ENCODE results near the gene VPREB1. TPM values are rescaled to one million over a fixed set of nuclear protein-coding genes. Genes with fewer than 3 reads are reported as not detected.
A peak's percentile ranks its signal among the peaks of the same experiment; 100 is the strongest.
"Not testable (repeated sequence)": the region's sequence is repeated elsewhere in the genome, so short reads cannot be mapped to it uniquely, and the experiment has no call there.

Gene VPREB1
- total and polyA plus RNA-seq, 9 donors = 0.17 to 1.2 (median 0.31) TPM

- Histone ChIP-seq H3K36me3 (ENCODE audit: control insufficient read depth, insufficient read depth, low read length) (no peaks in the 10 kb centered on the region), H3K4me1 (ENCODE audit: control insufficient read depth, insufficient read depth, low read length) (peaks cover 11% of the 10 kb centered on the region), H3K27me3 (ENCODE audit: control insufficient read depth, insufficient read depth, low read length) (peaks cover 13% of the 10 kb centered on the region), H3K27ac (ENCODE audit: low read length) (no peak overlapping the region), H3K4me3 (ENCODE audit: low read length) (no peak overlapping the region), H3K9me3 (replicated peaks; ENCODE audit: control insufficient read depth, low read depth, low read length) (no peaks in the 10 kb centered on the region)
- peak; percentile 24 for DNase-seq
- 83% methylated on average over 1 of the region's 6 CpGs for WGBS (ENCODE audit: insufficient coverage)
Observed at GRCh38 chr22:22245935-22246525, 1.4 kb downstream of the VPREB1 start.

DNA sequence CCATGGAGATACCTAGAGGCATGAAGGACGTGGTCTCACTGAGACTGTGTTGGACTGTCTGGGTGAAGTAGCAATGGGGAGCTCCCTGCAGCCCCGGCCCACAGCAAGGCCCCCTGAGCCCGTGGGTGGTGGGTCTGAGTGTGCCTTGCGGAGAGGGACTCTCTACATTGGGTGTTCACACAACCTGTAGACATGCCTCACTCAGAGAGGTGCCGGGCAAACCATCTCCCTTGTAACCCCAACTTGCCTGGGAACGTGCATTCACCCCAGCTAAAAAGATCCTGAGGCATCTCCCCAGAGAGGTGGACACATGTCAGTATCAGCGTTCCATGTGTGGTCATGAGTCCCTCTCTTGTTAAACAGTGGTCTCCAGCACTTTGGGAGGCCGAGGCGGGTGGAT, 2.1 kb downstream of the VPREB1 start:
- H3K27me3 ChIP-seq (ENCODE audit: control insufficient read depth, insufficient read depth, low read length) = peaks cover 8% of the 10 kb centered on the region
- H3K36me3 ChIP-seq (ENCODE audit: control insufficient read depth, insufficient read depth, low read length) = no peaks in the 10 kb centered on the region
- no peak overlapping the region for H3K27ac ChIP-seq (ENCODE audit: low read length)
- no peak for DNase-seq
- WGBS (ENCODE audit: insufficient coverage) = 72% methylated on average over 3 of the region's 9 CpGs
- H3K4me3 ChIP-seq (ENCODE audit: low read length) = no peak overlapping the region
- peaks cover 11% of the 10 kb centered on the region for H3K4me1 ChIP-seq (ENCODE audit: control insufficient read depth, insufficient read depth, low read length)
- H3K9me3 ChIP-seq (replicated peaks; ENCODE audit: control insufficient read depth, low read depth, low read length) = no peaks in the 10 kb centered on the region

DNA sequence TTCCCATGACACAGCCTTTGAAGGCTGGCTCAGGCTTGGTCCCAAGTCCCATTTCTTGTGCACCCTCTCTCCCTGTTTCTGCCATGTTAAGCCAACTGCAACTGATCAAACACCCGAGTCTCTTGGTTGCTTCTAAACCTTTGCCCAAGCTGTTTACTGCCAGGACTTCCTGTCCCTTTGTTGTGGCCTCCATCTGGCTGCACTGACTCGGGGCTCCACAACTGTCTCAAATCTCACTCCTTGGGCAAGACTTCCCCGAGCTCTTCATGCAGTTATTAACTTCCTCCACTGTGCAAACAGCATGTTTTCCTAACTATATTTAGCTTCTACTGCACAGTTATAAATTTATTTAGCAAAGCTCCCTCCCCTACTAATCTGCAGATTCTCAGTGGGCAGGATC, 4.3 kb downstream of the VPREB1 start:
- Histone ChIP-seq H3K27me3 (ENCODE audit: control insufficient read depth, insufficient read depth, low read length) (peaks cover 8% of the 10 kb centered on the region), H3K36me3 (ENCODE audit: control insufficient read depth, insufficient read depth, low read length) (no peaks in the 10 kb centered on the region), H3K4me1 (ENCODE audit: control insufficient read depth, insufficient read depth, low read length) (peaks cover 11% of the 10 kb centered on the region), H3K9me3 (replicated peaks; ENCODE audit: control insufficient read depth, low read depth, low read length) (no peaks in the 10 kb centered on the region), H3K27ac (ENCODE audit: low read length) (no peak overlapping the region), H3K4me3 (ENCODE audit: low read length) (no peak overlapping the region)
- 8% methylated on average over 3 of the region's 3 CpGs for WGBS (ENCODE audit: insufficient coverage)
- no peak for DNase-seq

- WGBS (ENCODE audit: insufficient coverage) = 83% methylated on average over 2 of the region's 8 CpGs
- H3K36me3 ChIP-seq (ENCODE audit: control insufficient read depth, insufficient read depth, low read length); DNase-seq; H3K4me3 ChIP-seq (ENCODE audit: low read length); H3K9me3 ChIP-seq (replicated peaks; ENCODE audit: control insufficient read depth, low read depth, low read length); H3K4me1 ChIP-seq (ENCODE audit: control insufficient read depth, insufficient read depth, low read length); H3K27ac ChIP-seq (ENCODE audit: low read length); H3K27me3 ChIP-seq (ENCODE audit: control insufficient read depth, insufficient read depth, low read length): not testable (repeated sequence)
Observed at GRCh38 chr22:22250651-22251050, 6.1 kb downstream of the VPREB1 start.

DNA sequence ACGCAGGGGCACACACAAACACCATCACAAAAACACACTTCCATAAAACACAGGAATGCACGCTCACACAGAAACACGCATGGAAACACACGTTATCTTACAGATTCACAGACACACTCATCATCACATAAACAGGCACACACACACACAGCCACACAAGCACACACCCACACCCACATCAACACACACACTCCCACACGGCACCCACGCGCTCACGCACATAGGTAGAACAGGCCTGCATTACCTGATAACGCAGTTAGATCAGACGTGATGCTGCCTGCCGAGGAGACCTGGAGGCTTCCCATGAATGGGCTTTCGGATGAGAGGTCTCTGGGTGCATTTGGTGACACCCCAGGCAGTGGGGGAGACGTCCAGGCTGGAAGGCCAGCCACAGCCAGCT, 11.5 kb downstream of the VPREB1 start:
- H3K27me3 ChIP-seq (ENCODE audit: control insufficient read depth, insufficient read depth, low read length); H3K27ac ChIP-seq (ENCODE audit: low read length); H3K9me3 ChIP-seq (replicated peaks; ENCODE audit: control insufficient read depth, low read depth, low read length); H3K4me1 ChIP-seq (ENCODE audit: control insufficient read depth, insufficient read depth, low read length); DNase-seq; H3K4me3 ChIP-seq (ENCODE audit: low read length); H3K36me3 ChIP-seq (ENCODE audit: control insufficient read depth, insufficient read depth, low read length): not testable (repeated sequence)
- WGBS (ENCODE audit: insufficient coverage) = 79% methylated on average over 11 of the region's 13 CpGs

- not testable (repeated sequence) for H3K27me3 ChIP-seq (ENCODE audit: control insufficient read depth, insufficient read depth, low read length); H3K27ac ChIP-seq (ENCODE audit: low read length); H3K36me3 ChIP-seq (ENCODE audit: control insufficient read depth, insufficient read depth, low read length); H3K4me1 ChIP-seq (ENCODE audit: control insufficient read depth, insufficient read depth, low read length); DNase-seq; H3K4me3 ChIP-seq (ENCODE audit: low read length); H3K9me3 ChIP-seq (replicated peaks; ENCODE audit: control insufficient read depth, low read depth, low read length)
- WGBS (ENCODE audit: insufficient coverage) = no CpG with 5 or more reads among the region's 7 CpGs
Observed at GRCh38 chr22:22258597-22259415, 14.2 kb downstream of the VPREB1 start.

- not testable (repeated sequence) for H3K27me3 ChIP-seq (ENCODE audit: control insufficient read depth, insufficient read depth, low read length); DNase-seq; H3K9me3 ChIP-seq (replicated peaks; ENCODE audit: control insufficient read depth, low read depth, low read length); H3K4me1 ChIP-seq (ENCODE audit: control insufficient read depth, insufficient read depth, low read length); H3K36me3 ChIP-seq (ENCODE audit: control insufficient read depth, insufficient read depth, low read length); H3K27ac ChIP-seq (ENCODE audit: low read length); H3K4me3 ChIP-seq (ENCODE audit: low read length)
- WGBS (ENCODE audit: insufficient coverage) = no CpG with 5 or more reads among the region's 2 CpGs
Observed at GRCh38 chr22:22260169-22260568, 15.6 kb downstream of the VPREB1 start.

DNA sequence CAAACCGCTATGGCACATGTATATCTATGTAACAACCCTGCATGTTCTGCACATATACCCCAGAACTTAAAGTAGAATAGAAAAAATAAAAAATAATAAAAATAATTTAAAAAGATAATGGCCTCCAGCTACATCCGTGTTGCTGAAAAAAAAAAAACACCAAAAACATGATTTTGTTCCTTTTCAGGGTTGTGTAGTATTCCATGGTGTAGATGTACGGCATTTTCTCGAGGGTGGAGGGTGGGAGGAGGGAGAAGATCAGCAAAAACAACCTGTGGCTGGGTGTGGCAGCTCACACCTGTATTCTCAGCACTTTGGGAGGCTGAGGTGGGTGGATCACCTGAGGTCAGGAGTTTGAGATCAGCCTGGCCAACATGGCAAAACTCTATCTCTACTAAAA, 16.0 kb downstream of the VPREB1 start:
- not testable (repeated sequence) for H3K27ac ChIP-seq (ENCODE audit: low read length); DNase-seq; H3K4me3 ChIP-seq (ENCODE audit: low read length); H3K27me3 ChIP-seq (ENCODE audit: control insufficient read depth, insufficient read depth, low read length); H3K4me1 ChIP-seq (ENCODE audit: control insufficient read depth, insufficient read depth, low read length); H3K9me3 ChIP-seq (replicated peaks; ENCODE audit: control insufficient read depth, low read depth, low read length); H3K36me3 ChIP-seq (ENCODE audit: control insufficient read depth, insufficient read depth, low read length)
- no CpG with 5 or more reads among the region's 4 CpGs for WGBS (ENCODE audit: insufficient coverage)

DNA sequence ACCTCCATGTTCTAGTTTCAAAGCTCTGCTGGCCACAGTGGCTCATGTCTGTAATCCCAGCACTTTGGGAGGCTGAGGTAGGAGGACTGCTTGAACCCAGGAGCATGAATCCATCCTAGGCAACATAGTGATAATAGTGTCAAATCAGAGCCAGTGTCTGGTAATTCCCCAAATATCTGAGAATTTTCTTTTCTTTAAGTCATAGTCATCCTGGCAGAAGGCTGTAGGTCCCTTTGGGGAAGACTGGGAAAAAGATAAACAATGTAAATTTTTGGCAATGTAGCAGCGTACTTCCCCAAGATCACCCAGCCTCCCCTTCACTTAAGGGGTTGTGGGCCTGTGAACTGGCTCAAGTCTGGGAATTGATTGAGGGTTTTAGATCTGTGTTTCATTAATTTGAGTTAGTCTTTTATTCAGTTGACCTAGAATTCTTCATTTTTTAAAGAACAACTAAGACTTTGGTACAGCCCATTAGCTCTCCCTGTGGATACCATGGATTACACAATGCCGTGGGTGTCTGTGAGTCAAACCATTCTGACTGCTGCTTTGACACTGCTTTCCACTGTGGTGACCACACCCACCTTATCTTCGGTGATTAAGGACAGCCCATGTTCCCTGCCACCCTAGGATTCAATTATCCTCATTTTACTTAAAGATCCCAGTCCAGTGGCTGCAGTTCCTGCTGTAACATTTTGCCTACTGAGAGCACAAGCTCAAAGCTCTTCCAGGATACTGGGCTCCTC, 17.9 kb downstream of the VPREB1 start:
- H3K4me1 ChIP-seq (ENCODE audit: control insufficient read depth, insufficient read depth, low read length); H3K27me3 ChIP-seq (ENCODE audit: control insufficient read depth, insufficient read depth, low read length); H3K4me3 ChIP-seq (ENCODE audit: low read length); H3K9me3 ChIP-seq (replicated peaks; ENCODE audit: control insufficient read depth, low read depth, low read length); H3K27ac ChIP-seq (ENCODE audit: low read length); DNase-seq; H3K36me3 ChIP-seq (ENCODE audit: control insufficient read depth, insufficient read depth, low read length): not testable (repeated sequence)
- WGBS (ENCODE audit: insufficient coverage) = 12% methylated on average over 2 of the region's 3 CpGs

- H3K27me3 ChIP-seq (ENCODE audit: control insufficient read depth, insufficient read depth, low read length); H3K9me3 ChIP-seq (replicated peaks; ENCODE audit: control insufficient read depth, low read depth, low read length): not testable (repeated sequence)
- no CpG with 5 or more reads among the region's 3 CpGs for WGBS (ENCODE audit: insufficient coverage)
Observed at GRCh38 chr22:22263823-22264222, 19.2 kb downstream of the VPREB1 start.

More at GRCh38 chr22:22263823-22264222, 19.2 kb downstream of the VPREB1 start:
- not testable (repeated sequence) for H3K36me3 ChIP-seq (ENCODE audit: control insufficient read depth, insufficient read depth, low read length); H3K27ac ChIP-seq (ENCODE audit: low read length); H3K4me3 ChIP-seq (ENCODE audit: low read length); H3K4me1 ChIP-seq (ENCODE audit: control insufficient read depth, insufficient read depth, low read length); DNase-seq
